HFFc6 (cell line): ENCODE results near the gene CSRNP2. TPM values are rescaled to one million over a fixed set of nuclear protein-coding genes. Genes with fewer than 3 reads are reported as not detected.
"Not testable (repeated sequence)": the region's sequence is repeated elsewhere in the genome, so short reads cannot be mapped to it uniquely, and the experiment has no call there.

Experiments
- DNase-seq: peaks from one replicate; pipeline ENCODE4 v3.0.0-alpha.2; 2018
- H3K27ac Mint-ChIP-seq: 2 replicates; pipeline ENCODE4 v1.8.0; 2020; ENCODE audit warnings: mild to moderate bottlenecking, mixed read lengths
- H3K27me3 Mint-ChIP-seq: 2 replicates; pipeline ENCODE4 v1.8.0; 2021; ENCODE audit warnings: mild to moderate bottlenecking, moderate library complexity, mixed read lengths; ENCODE audit not compliant: insufficient read depth
- H3K36me3 Mint-ChIP-seq: 2 replicates; pipeline ENCODE4 v1.8.0; 2021; ENCODE audit warnings: low read depth, mixed read lengths
- H3K4me1 Mint-ChIP-seq: 2 replicates; pipeline ENCODE4 v1.8.0; 2020; ENCODE audit warnings: low read depth, mixed read lengths
- H3K4me3 Mint-ChIP-seq: 2 replicates; pipeline ENCODE4 v1.8.0; 2020; ENCODE audit warnings: mild to moderate bottlenecking, moderate library complexity, mixed read lengths
- H3K9me3 Mint-ChIP-seq: 2 replicates; pipeline ENCODE4 v1.8.0; 2020; ENCODE audit warnings: mild to moderate bottlenecking, mixed read lengths
- total RNA-seq, 6 experiments: library from RNA; stranded (reverse); fragmentation: NEBNext Ultra II Directional; extraction: Animal tissue kit (Norgen Biotek cat#: 25700); gene quantifications; 2 replicates in 1 of 6; 3 replicates in 5 of 6; pipeline ENCODE4 v1.2.3, GENCODE V29; 2021
- TF ChIP-seq, protein P1 (sequence below): fragments of 200-600 bp; sonication (generic); IDR thresholded peaks from 2 replicates; pipeline ENCODE4 v1.5.0; 2021; ENCODE audit warnings: antibody characterized with exemption, mild to moderate bottlenecking

The CSRNP2 gene
- total RNA-seq, 6 experiments from 2014 or later = 21.2 to 28.6 (median 24.1) TPM

DNA sequence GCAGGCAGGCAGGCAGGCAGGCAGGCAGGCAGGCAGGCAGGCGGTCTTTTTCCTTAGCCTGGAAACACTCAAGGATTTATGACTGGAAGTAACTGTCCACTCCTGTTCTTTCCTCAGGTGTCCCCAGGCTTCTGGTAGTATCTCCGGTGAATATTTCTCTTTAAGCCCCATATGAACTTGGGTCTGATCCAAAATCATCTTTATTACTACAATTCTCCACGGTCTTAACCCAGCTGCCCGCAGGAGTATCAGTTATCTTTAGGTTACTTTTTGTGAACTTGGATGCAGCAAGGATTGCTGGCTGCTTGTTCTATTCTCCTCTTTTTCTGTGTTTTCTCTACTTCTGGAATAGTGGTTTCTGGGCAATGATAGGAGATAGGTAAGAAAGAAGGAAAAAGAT, 3.3 kb downstream of the CSRNP2 start:
- Mint-ChIP-seq H3K27ac (no peak overlapping the region), H3K4me3 (no peak overlapping the region), H3K36me3 (peaks cover 18% of the 10 kb centered on the region; the same call in 1 of the 2 replicates), H3K9me3 (no peaks in the 10 kb centered on the region), H3K4me1 (peaks cover 36% of the 10 kb centered on the region), H3K27me3 (peaks cover 7% of the 10 kb centered on the region)
- no peak for DNase-seq
- TF ChIP-seq, protein P1, sequence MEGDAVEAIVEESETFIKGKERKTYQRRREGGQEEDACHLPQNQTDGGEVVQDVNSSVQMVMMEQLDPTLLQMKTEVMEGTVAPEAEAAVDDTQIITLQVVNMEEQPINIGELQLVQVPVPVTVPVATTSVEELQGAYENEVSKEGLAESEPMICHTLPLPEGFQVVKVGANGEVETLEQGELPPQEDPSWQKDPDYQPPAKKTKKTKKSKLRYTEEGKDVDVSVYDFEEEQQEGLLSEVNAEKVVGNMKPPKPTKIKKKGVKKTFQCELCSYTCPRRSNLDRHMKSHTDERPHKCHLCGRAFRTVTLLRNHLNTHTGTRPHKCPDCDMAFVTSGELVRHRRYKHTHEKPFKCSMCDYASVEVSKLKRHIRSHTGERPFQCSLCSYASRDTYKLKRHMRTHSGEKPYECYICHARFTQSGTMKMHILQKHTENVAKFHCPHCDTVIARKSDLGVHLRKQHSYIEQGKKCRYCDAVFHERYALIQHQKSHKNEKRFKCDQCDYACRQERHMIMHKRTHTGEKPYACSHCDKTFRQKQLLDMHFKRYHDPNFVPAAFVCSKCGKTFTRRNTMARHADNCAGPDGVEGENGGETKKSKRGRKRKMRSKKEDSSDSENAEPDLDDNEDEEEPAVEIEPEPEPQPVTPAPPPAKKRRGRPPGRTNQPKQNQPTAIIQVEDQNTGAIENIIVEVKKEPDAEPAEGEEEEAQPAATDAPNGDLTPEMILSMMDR = no peak

DNA sequence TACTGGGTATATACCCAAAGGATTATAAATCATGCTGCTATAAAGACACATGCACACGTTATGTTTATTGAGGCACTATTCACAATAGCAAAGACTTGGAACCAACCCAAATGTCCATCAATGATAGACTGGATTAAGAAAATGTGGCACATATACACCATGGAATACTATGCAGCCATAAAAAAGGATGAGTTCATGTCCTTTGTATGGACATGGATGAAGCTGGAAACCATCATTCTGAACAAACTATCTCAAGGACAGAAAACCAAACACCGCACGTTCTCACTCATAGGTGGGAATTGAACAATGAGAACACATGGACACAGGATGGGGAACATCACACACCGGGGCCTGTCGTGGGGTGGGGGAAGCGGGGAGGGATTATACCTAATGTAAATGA, 4.5 kb downstream of the CSRNP2 start:
- Mint-ChIP-seq H3K36me3 (peaks cover 19% of the 10 kb centered on the region; the same call in 1 of the 2 replicates), H3K4me1 (peaks cover 36% of the 10 kb centered on the region)
- not testable (repeated sequence) for H3K4me3 Mint-ChIP-seq, H3K27ac Mint-ChIP-seq, DNase-seq, H3K27me3 Mint-ChIP-seq, H3K9me3 Mint-ChIP-seq

DNA sequence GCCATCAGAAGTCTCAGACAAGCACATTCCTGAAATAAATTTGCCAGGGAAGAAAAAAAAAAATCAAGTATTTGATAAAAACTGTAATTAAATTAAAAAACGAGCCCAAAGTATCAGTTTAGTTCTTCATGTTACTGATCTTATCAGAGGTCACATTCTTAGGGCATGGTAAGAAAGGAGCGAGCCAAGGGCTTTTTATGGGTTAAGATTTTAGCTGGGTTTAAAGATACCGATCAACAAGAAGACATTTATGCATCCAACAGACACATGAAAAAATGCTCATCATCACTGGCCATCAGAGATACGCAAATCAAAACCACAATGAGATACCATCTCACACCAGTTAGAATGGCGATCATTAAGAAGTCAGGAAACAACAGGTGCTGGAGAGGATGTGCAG, 5.0 kb downstream of the CSRNP2 start:
- DNase-seq, H3K4me3 Mint-ChIP-seq, H3K9me3 Mint-ChIP-seq, H3K27me3 Mint-ChIP-seq: not testable (repeated sequence)
- peak overlapping the region; percentile 42; the same call in 1 of the 2 replicates for H3K27ac Mint-ChIP-seq
- H3K36me3 Mint-ChIP-seq = peaks cover 24% of the 10 kb centered on the region; the same call in 1 of the 2 replicates
- peaks cover 32% of the 10 kb centered on the region for H3K4me1 Mint-ChIP-seq

DNA sequence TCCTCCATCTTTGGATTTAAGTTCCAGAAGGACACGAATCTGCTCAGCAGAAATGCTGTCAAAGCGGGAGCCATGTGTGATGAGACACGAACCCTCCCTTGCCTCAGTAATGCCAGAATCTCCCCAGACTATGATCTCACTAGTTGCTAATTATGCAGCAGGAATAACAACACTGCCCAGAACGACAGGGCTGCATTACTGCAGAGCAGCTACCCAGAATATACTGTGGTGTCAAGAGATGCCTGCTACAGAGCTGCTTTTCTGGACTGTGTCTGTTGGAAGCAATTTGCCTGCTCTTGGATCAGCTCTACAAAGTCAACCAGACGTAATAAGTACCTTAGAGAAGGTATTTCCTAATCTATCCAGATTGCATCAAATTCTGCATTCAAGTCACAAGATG, 5.5 kb downstream of the CSRNP2 start:
- Mint-ChIP-seq H3K4me3 (no peak overlapping the region), H3K9me3 (no peaks in the 10 kb centered on the region), H3K4me1 (peaks cover 32% of the 10 kb centered on the region), H3K27me3 (peaks cover 4% of the 10 kb centered on the region), H3K36me3 (peaks cover 24% of the 10 kb centered on the region; the same call in 1 of the 2 replicates), H3K27ac (peak overlapping the region; percentile 42; the same call in 1 of the 2 replicates)
- TF ChIP-seq, protein P1 = no peak
- DNase-seq = peak; percentile 5

DNA sequence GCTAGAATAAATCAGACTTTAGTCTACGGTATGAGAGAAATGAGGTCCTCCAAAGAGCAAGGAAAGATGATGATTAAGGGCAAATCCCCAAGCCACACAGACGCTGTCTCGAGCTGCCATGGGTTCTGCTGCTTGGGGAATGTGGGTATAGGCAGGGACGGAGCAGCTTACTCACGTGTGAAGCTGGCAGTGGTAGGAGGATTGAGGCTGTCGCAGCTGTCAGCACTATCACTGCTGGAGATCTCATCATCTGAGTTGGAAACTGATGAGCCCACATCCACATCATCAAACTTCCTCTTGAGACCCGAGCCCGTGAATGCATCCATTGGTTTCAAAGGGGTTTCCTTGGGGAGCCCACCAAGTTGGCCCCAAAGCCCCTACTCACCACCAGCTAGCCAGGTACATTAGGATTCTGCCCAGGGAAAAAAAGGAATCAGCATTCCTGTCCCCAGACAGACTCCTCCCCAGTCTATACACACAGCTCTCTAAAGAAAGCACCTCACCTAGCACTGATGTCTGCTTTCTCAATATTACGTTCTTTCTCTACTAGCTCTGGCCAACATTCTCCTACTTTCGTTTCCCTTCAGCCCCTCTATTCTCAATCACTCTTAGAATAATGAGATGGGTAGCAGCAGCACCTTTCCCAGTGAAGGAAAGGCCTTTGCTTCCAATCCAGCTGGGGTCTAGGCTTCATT, 7.0 kb downstream of the CSRNP2 start:
- H3K4me1 Mint-ChIP-seq = peaks cover 22% of the 10 kb centered on the region
- no peaks in the 10 kb centered on the region for H3K9me3 Mint-ChIP-seq
- H3K4me3 Mint-ChIP-seq = no peak overlapping the region

DNA sequence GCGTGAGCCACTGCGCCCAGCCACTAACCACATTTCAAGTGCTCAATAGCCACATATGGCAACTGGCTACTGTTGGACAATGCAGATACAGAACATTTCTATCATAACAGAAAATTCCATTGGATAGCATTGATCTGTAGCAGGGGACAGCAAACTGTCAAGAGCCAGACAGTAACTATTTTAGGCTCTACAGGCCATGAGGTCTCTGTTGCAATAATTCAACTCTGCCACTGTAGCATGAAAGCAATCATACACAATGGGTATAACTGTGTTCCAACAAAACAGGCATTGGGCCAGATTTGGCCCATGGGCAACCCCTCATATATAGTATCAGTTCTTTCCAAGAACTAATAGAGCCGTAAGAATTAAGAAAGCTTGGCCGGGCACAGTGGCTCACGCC, 8.0 kb downstream of the CSRNP2 start:
- H3K4me3 Mint-ChIP-seq = no peak overlapping the region
- H3K27me3 Mint-ChIP-seq = 0 out of 2 replicates have a peak, but pooled peaks cover 2% of the 10 kb centered on the region
- DNase-seq = no peak
- peaks cover 21% of the 10 kb centered on the region; the same call in 1 of the 2 replicates for H3K36me3 Mint-ChIP-seq
- TF ChIP-seq, protein P1 = no peak
- H3K4me1 Mint-ChIP-seq = peaks cover 17% of the 10 kb centered on the region
- H3K27ac Mint-ChIP-seq = no peak overlapping the region
- H3K9me3 Mint-ChIP-seq = no peaks in the 10 kb centered on the region

More for the DNA sequence above, 7.0 kb downstream of the CSRNP2 start:
- peak overlapping the region; percentile 27; the same call in 1 of the 2 replicates for H3K27ac Mint-ChIP-seq
- 0 out of 2 replicates have a peak, but pooled peaks cover 2% of the 10 kb centered on the region for H3K27me3 Mint-ChIP-seq
- DNase-seq = no peak
- peaks cover 24% of the 10 kb centered on the region; the same call in 1 of the 2 replicates for H3K36me3 Mint-ChIP-seq
- TF ChIP-seq, protein P1 = no peak
